ENCODE results near the gene BMPR1B. TPM values are rescaled to one million over a fixed set of nuclear protein-coding genes. Genes with fewer than 3 reads are reported as not detected.

BMPR1B gene
- total and polyA plus RNA-seq, 2 of the 4 experiments (the other 2 are of a cell fraction) = 0.24 to 0.90 TPM

DNA sequence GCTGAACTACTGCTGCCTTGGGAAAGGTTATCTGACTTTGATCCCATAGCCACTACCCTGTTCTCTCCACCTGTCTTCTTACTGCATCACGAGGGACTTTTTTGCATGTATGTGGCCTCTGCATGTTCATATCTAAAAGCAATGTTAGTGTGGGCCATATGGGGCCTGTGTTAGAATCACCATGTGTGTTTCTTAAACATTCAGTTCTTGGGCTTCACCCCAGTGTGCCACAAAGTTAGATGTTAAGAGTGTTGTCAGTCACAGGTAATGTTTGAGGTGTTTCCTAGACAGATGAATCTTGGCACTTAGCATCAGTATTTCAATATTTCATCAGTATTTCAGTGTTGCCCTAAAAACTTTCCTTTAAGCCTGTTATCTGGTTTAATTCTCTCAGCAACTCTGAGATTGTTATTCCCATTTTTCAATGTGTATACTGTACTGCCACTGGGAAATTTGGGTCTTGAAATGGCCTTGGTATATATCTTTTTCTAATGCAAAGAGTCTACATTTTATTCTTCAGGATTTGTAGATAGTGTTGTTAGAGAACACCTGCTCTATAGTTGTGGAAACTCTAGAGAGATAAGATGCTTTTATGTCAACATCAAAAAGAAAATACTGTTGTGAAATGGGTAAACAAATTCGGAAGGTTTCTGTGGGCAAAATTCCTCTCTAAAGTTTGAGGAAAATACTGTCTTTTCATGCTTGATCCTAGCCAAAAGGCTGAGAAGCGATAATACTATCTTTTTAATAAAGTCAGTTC, 259.7 kb downstream of the BMPR1B start:
- Histone ChIP-seq H3K14ac (replicated peaks; ENCODE audit: low read depth, low read length) (no peak overlapping the region), H3K9me1 (ENCODE audit: insufficient read depth, low read length) (peaks cover 3% of the 10 kb centered on the region; the same call in 1 of the 2 replicates), H3K9me3 (ENCODE audit: control insufficient read depth, insufficient read depth, low read length) (no peaks in the 10 kb centered on the region), H4K20me1 (ENCODE audit: insufficient read depth, low read length) (no peaks in the 10 kb centered on the region), H3K4ac (ENCODE audit: low read depth, low read length) (no peak overlapping the region), H3K27me3 (ENCODE audit: control insufficient read depth, insufficient read depth, low read length) (no peaks in the 10 kb centered on the region), H4K5ac (ENCODE audit: low read depth, low read length) (no peak overlapping the region), H3K23ac (ENCODE audit: low read depth, low read length) (no peak overlapping the region), H2AFZ (replicated peaks; ENCODE audit: low read length, poor library complexity) (no peak overlapping the region), H2AK5ac (ENCODE audit: low read depth, low read length) (no peak overlapping the region), H2BK120ac (ENCODE audit: low read depth, low read length) (no peak overlapping the region), H3K18ac (ENCODE audit: low read depth, low read length) (no peak overlapping the region), H3K4me3 (ENCODE audit: insufficient read depth, low read depth, low read length) (no peak overlapping the region), H3K56ac (ENCODE audit: extremely low read depth, insufficient read depth, low read length) (no peak overlapping the region), H2BK5ac (ENCODE audit: low read depth, low read length, poor library complexity, severe bottlenecking) (no peak overlapping the region), H3K79me1 (ENCODE audit: low read depth in 1 of 2, low read length in 2 of 2) (no peaks in the 10 kb centered on the region), H3K4me1 (ENCODE audit: control insufficient read depth, insufficient read depth, low read length) (no peaks in the 10 kb centered on the region), H4K91ac (ENCODE audit: insufficient read depth, low read depth, low read length) (no peak overlapping the region), H3K27ac (ENCODE audit: insufficient read depth, low read length) (no peak overlapping the region), H3K9ac (ENCODE audit: low read depth, low read length) (no peak overlapping the region), H3K36me3 (ENCODE audit: control insufficient read depth, insufficient read depth, low read length) (no peaks in the 10 kb centered on the region), H2BK15ac (ENCODE audit: low read depth, low read length) (no peak overlapping the region), H3K4me2 (ENCODE audit: low read depth, low read length) (no peak overlapping the region), H2BK20ac (ENCODE audit: low read depth, low read length) (no peak overlapping the region), H4K8ac (ENCODE audit: low read depth in 2 of 2, low read length in 2 of 2) (no peak overlapping the region), H2AK9ac (replicated peaks; ENCODE audit: low read depth, low read length, poor library complexity) (no peak overlapping the region)
- ATAC-seq (ENCODE audit: low read depth) (no peak), DNase-seq (no peak)
- ChIA-PET CTCF (no interaction called here), POLR2A (ENCODE audit: unreplicated experiment) (no interaction called here)
- in situ Hi-C loops (cut with MboI; ENCODE audit: low sequenced_read_pairs) = no loop called here
- dilution Hi-C loops (cut with HindIII; ENCODE audit: low sequenced_read_pairs, unreplicated experiment) = no loop called here
- BruUV-seq (replicated peaks) = no TSS peak
- no CpG with 5 or more reads among the region's 3 CpGs for WGBS, 2 experiments (ENCODE audit: extremely low coverage in 2 of 2, insufficient read length in 1 of 2)
- intact Hi-C loops (cut with micrococcal nuclease) = no loop called here
- TF ChIP-seq POLR2A (IDR thresholded peaks at IDR 0.05; ENCODE audit: low read depth, low read length) (no peak), SMC3 (IDR thresholded peaks at IDR 0.05; ENCODE audit: low read depth, low read length) (no peak), CHD1 (IDR thresholded peaks at IDR 0.05; ENCODE audit: low read depth, low read length) (no peak), RFX5 (IDR thresholded peaks at IDR 0.05; ENCODE audit: low read depth, low read length) (no peak), BHLHE40 (IDR thresholded peaks at IDR 0.05; ENCODE audit: low read depth, low read length) (no peak), RCOR1 (IDR thresholded peaks at IDR 0.05; ENCODE audit: insufficient replicate concordance, low read length) (no peak), MXI1 (IDR thresholded peaks at IDR 0.05; ENCODE audit: borderline replicate concordance, low read depth, low read length) (no peak), NFE2L2 (IDR thresholded peaks at IDR 0.05; ENCODE audit: low read depth, low read length) (no peak), MAFK (IDR thresholded peaks at IDR 0.05; ENCODE audit: low read depth, low read length) (no peak), FOS (IDR thresholded peaks at IDR 0.05; ENCODE audit: low read depth, low read length) (no peak), CEBPB (IDR thresholded peaks at IDR 0.05; ENCODE audit: low read depth, low read length) (no peak), MAZ (IDR thresholded peaks at IDR 0.05; ENCODE audit: borderline replicate concordance, low read depth, low read length) (no peak), RAD21 (IDR thresholded peaks at IDR 0.05; ENCODE audit: low read length) (no peak)
- TF ChIP-seq, protein P1, sequence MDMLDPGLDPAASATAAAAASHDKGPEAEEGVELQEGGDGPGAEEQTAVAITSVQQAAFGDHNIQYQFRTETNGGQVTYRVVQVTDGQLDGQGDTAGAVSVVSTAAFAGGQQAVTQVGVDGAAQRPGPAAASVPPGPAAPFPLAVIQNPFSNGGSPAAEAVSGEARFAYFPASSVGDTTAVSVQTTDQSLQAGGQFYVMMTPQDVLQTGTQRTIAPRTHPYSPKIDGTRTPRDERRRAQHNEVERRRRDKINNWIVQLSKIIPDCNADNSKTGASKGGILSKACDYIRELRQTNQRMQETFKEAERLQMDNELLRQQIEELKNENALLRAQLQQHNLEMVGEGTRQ (IDR thresholded peaks at IDR 0.05; ENCODE audit: low read depth, low read length) = no peak
- TF ChIP-seq, protein P2, sequence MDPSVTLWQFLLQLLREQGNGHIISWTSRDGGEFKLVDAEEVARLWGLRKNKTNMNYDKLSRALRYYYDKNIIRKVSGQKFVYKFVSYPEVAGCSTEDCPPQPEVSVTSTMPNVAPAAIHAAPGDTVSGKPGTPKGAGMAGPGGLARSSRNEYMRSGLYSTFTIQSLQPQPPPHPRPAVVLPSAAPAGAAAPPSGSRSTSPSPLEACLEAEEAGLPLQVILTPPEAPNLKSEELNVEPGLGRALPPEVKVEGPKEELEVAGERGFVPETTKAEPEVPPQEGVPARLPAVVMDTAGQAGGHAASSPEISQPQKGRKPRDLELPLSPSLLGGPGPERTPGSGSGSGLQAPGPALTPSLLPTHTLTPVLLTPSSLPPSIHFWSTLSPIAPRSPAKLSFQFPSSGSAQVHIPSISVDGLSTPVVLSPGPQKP (IDR thresholded peaks at IDR 0.05; ENCODE audit: borderline replicate concordance, low read depth, low read length) = no peak
- TF ChIP-seq, protein P3, sequence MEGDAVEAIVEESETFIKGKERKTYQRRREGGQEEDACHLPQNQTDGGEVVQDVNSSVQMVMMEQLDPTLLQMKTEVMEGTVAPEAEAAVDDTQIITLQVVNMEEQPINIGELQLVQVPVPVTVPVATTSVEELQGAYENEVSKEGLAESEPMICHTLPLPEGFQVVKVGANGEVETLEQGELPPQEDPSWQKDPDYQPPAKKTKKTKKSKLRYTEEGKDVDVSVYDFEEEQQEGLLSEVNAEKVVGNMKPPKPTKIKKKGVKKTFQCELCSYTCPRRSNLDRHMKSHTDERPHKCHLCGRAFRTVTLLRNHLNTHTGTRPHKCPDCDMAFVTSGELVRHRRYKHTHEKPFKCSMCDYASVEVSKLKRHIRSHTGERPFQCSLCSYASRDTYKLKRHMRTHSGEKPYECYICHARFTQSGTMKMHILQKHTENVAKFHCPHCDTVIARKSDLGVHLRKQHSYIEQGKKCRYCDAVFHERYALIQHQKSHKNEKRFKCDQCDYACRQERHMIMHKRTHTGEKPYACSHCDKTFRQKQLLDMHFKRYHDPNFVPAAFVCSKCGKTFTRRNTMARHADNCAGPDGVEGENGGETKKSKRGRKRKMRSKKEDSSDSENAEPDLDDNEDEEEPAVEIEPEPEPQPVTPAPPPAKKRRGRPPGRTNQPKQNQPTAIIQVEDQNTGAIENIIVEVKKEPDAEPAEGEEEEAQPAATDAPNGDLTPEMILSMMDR (conservative IDR thresholded peaks at IDR 0.05; ENCODE audit: low read depth, low read length) = no peak

Data from IMR-90 (cell line).